ENCODE data around the gene TTI1. TPM values are rescaled to one million over a fixed set of nuclear protein-coding genes. Genes with fewer than 3 reads are reported as not detected.
"Not testable (repeated sequence)": the region's sequence is repeated elsewhere in the genome, so short reads cannot be mapped to it uniquely, and the experiment has no call there.

Gene TTI1
- total RNA-seq, 1 donor from 2014 or later: 13.4 TPM

DNA sequence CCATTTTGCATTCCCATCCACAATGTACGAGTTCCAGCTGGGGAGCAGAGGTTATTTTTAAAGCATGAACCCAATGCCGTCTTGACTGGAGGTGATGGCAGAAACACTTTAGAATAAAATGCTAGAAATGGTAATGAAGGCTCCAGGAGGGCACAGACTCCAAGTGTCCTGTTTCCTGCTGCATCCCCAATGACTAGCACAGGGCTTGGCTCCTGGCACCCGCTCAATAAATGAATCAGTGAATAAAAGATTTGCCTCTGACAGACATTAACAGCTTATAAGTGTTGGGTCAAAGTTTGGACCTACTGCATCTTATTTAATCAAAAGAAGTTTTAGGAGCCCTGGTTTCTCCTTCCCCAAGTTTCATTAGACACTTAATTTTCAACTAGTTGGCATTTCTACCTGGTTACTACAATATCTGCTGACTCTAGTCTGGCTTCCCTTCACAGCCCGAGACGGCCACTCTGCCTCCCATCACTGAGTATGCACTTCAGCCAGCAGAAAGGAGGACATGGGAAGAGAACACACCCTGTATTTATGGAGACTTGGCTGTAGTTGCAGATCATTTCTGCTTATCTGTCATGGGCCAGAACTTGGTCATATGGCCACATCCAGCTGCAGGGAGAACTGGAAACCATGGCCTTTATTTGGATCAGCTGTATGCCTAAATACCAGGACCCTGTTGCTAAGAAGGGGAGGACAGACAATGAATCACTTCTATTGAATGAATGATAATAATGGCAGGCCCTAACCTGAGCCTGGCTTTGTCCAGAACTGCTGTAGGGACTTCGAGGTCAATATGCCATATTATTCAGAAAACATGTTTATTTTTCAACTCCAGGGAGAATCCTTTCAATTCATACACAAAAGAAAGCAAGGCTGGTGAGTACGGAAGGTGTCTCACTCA lies 63.1 kb downstream of the TTI1 start:
- Mint-ChIP-seq H3K27me3 (ENCODE audit: low read depth, unreplicated experiment) (peaks cover 3% of the 10 kb centered on the region), H3K4me1 (ENCODE audit: low read depth, unreplicated experiment) (peaks cover 2% of the 10 kb centered on the region), H3K4me3 (ENCODE audit: unreplicated experiment) (no peak overlapping the region), H3K27ac (ENCODE audit: unreplicated experiment) (no peak overlapping the region), H3K36me3 (ENCODE audit: low read depth, unreplicated experiment) (no peaks in the 10 kb centered on the region), H3K9me3 (ENCODE audit: unreplicated experiment) (peaks cover 12% of the 10 kb centered on the region)
- no peak overlapping the region for H3K4me2 ChIP-seq (ENCODE audit: low read length)
- no peaks in the 10 kb centered on the region for H3K36me3 ChIP-seq (ENCODE audit: insufficient read depth, low read length)
- no peak for DNase-seq (ENCODE audit: low read depth)
- no peaks in the 10 kb centered on the region for H3K27me3 ChIP-seq (ENCODE audit: insufficient read depth, low read length)
- H3K79me2 ChIP-seq (ENCODE audit: insufficient read depth, low read length): no peaks in the 10 kb centered on the region
- no peak overlapping the region for H3K27ac ChIP-seq (ENCODE audit: low read depth, low read length)
- peaks cover 6% of the 10 kb centered on the region for H3K4me1 ChIP-seq (ENCODE audit: insufficient read depth, low read length)
- no peak overlapping the region for H2AFZ ChIP-seq (ENCODE audit: low read depth, low read length)
- no peak overlapping the region for H3K9ac ChIP-seq (ENCODE audit: low read length)
- no peaks in the 10 kb centered on the region for H4K20me1 ChIP-seq (ENCODE audit: insufficient read depth, low read length)
- TF ChIP-seq CTCF (IDR thresholded peaks at IDR 0.05; ENCODE audit: insufficient read depth, low read depth, low read length) (no peak), EZH2 (IDR thresholded peaks at IDR 0.05; ENCODE audit: insufficient read depth, low read length) (no peak)
- H3K9me3 ChIP-seq (ENCODE audit: insufficient read depth, low read depth, low read length): no peaks in the 10 kb centered on the region
- FAIRE-seq: no peak
- no peak overlapping the region for H3K4me3 ChIP-seq (ENCODE audit: insufficient read depth, low read depth, low read length)

GRCh38 chr20:37968841-37969401 lies 64.3 kb downstream of the TTI1 start:
- DNase-seq (ENCODE audit: low read depth) (no peak), FAIRE-seq (no peak)
- Histone ChIP-seq H3K79me2 (ENCODE audit: insufficient read depth, low read length) (no peaks in the 10 kb centered on the region), H3K27ac (ENCODE audit: low read depth, low read length) (no peak overlapping the region), H4K20me1 (ENCODE audit: insufficient read depth, low read length) (no peaks in the 10 kb centered on the region), H3K4me2 (ENCODE audit: low read length) (no peak overlapping the region), H3K9me3 (ENCODE audit: insufficient read depth, low read depth, low read length) (no peaks in the 10 kb centered on the region), H3K9ac (ENCODE audit: low read length) (no peak overlapping the region), H3K27me3 (ENCODE audit: insufficient read depth, low read length) (no peaks in the 10 kb centered on the region), H3K36me3 (ENCODE audit: insufficient read depth, low read length) (no peaks in the 10 kb centered on the region), H3K4me1 (ENCODE audit: insufficient read depth, low read length) (peaks cover 6% of the 10 kb centered on the region), H3K4me3 (ENCODE audit: insufficient read depth, low read depth, low read length) (no peak overlapping the region), H2AFZ (ENCODE audit: low read depth, low read length) (no peak overlapping the region)
- Mint-ChIP-seq H3K27ac (ENCODE audit: unreplicated experiment) (peak overlapping the region; percentile 10), H3K9me3 (ENCODE audit: unreplicated experiment) (peaks cover 12% of the 10 kb centered on the region), H3K4me3 (ENCODE audit: unreplicated experiment) (no peak overlapping the region), H3K36me3 (ENCODE audit: low read depth, unreplicated experiment) (no peaks in the 10 kb centered on the region), H3K27me3 (ENCODE audit: low read depth, unreplicated experiment) (peaks cover 13% of the 10 kb centered on the region), H3K4me1 (ENCODE audit: low read depth, unreplicated experiment) (peaks cover 2% of the 10 kb centered on the region)
- TF ChIP-seq EZH2 (IDR thresholded peaks at IDR 0.05; ENCODE audit: insufficient read depth, low read length): no peak
- TF ChIP-seq CTCF (IDR thresholded peaks at IDR 0.05; ENCODE audit: insufficient read depth, low read depth, low read length): no peak

DNA sequence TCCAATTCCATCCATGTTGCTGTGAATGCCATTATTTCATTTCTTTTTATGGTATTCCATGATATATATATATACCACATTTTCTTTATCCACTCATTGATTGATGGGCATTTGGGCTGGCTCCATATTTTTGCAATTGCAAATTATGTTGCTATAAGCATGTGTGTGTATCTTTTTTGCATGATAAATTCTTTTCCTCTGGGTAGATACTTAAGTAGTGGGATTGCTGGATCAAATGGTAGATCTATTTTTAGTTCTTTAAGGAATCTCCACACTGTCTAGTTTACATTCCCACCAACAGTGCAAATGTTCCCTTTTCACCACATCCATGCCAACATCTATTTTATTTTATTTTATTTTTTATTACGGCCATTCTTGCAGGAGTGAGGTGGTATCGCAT lies 69.8 kb downstream of the TTI1 start:
- H3K4me3 Mint-ChIP-seq (ENCODE audit: unreplicated experiment); H3K36me3 ChIP-seq (ENCODE audit: insufficient read depth, low read length); H3K36me3 Mint-ChIP-seq (ENCODE audit: low read depth, unreplicated experiment); H3K4me2 ChIP-seq (ENCODE audit: low read length); H2AFZ ChIP-seq (ENCODE audit: low read depth, low read length); H3K9ac ChIP-seq (ENCODE audit: low read length); H3K4me1 ChIP-seq (ENCODE audit: insufficient read depth, low read length); H4K20me1 ChIP-seq (ENCODE audit: insufficient read depth, low read length); H3K9me3 ChIP-seq (ENCODE audit: insufficient read depth, low read depth, low read length); FAIRE-seq; H3K4me3 ChIP-seq (ENCODE audit: insufficient read depth, low read depth, low read length); H3K27me3 ChIP-seq (ENCODE audit: insufficient read depth, low read length); H3K79me2 ChIP-seq (ENCODE audit: insufficient read depth, low read length); H3K27ac ChIP-seq (ENCODE audit: low read depth, low read length); DNase-seq (ENCODE audit: low read depth); H3K4me1 Mint-ChIP-seq (ENCODE audit: low read depth, unreplicated experiment); H3K27ac Mint-ChIP-seq (ENCODE audit: unreplicated experiment): not testable (repeated sequence)
- H3K27me3 Mint-ChIP-seq (ENCODE audit: low read depth, unreplicated experiment): peaks cover 10% of the 10 kb centered on the region
- H3K9me3 Mint-ChIP-seq (ENCODE audit: unreplicated experiment): peaks cover 11% of the 10 kb centered on the region
